Choroid plexus epithelial cell (primary cell): Measurements from ENCODE around the gene PTPRK.

ENCODE experiments used
- DNase-seq: peaks from one replicate; pipeline ENCODE4 v3.0.0-alpha.2; 2010; ENCODE audit warnings: low read depth
- H3K4me3 ChIP-seq: 2 replicates; pipeline ENCODE4 v1.5.1; 2011; ENCODE audit warnings: low read depth, mild to moderate bottlenecking, control low read depth, low read length, moderate library complexity
- CTCF ChIP-seq: conservative IDR thresholded peaks from 2 replicates; pipeline ENCODE4 v1.5.1; 2011; ENCODE audit warnings: low read depth, mild to moderate bottlenecking, control low read depth, inconsistent platforms, low read length, moderate library complexity

The PTPRK gene

GRCh38 chr6:127921982-127922381 lies 598.4 kb downstream of the PTPRK start:
- TF ChIP-seq CTCF = no peak
- no peak overlapping the region for H3K4me3 ChIP-seq

GRCh38 chr6:127920804-127921203 lies 599.6 kb downstream of the PTPRK start:
- TF ChIP-seq CTCF = no peak
- H3K4me3 ChIP-seq = no peak overlapping the region
- DNase-seq = no peak

More at GRCh38 chr6:127921982-127922381, 598.4 kb downstream of the PTPRK start:
- DNase-seq = no peak
